Measurements from ENCODE around the gene SMAGP.
"Not testable (repeated sequence)": the region's sequence is repeated elsewhere in the genome, so short reads cannot be mapped to it uniquely, and the experiment has no call there.

Gene SMAGP

GRCh38 chr12:51264297-51264696, 5.9 kb downstream of the SMAGP start:
- DNase-seq (ENCODE audit: low spot score): no peak

GRCh38 chr12:51263341-51263740, 6.9 kb downstream of the SMAGP start:
- DNase-seq (ENCODE audit: low spot score): no peak

GRCh38 chr12:51262758-51263177, 7.4 kb downstream of the SMAGP start:
- DNase-seq (ENCODE audit: low spot score): peak; percentile 71

GRCh38 chr12:51259600-51259999, 10.6 kb downstream of the SMAGP start:
- not testable (repeated sequence) for DNase-seq (ENCODE audit: low spot score)

- no peak for DNase-seq (ENCODE audit: low spot score)
Observed at GRCh38 chr12:51254536-51254935, 15.7 kb downstream of the SMAGP start.

GRCh38 chr12:51253276-51253675, 16.9 kb downstream of the SMAGP start:
- no peak for DNase-seq (ENCODE audit: low spot score)

GRCh38 chr12:51247523-51248206, 22.6 kb downstream of the SMAGP start:
- DNase-seq (ENCODE audit: low spot score): no peak

- DNase-seq (ENCODE audit: low spot score): no peak
Observed at GRCh38 chr12:51246254-51246853, 23.9 kb downstream of the SMAGP start.

- no peak for DNase-seq (ENCODE audit: low spot score)
Observed at GRCh38 chr12:51245476-51246253, 24.6 kb downstream of the SMAGP start.

- no peak for DNase-seq (ENCODE audit: low spot score)
Observed at GRCh38 chr12:51244269-51244668, 25.9 kb downstream of the SMAGP start.

- DNase-seq (ENCODE audit: low spot score): no peak
Observed at GRCh38 chr12:51242876-51243275, 27.3 kb downstream of the SMAGP start.

- no peak for DNase-seq (ENCODE audit: low spot score)
Observed at GRCh38 chr12:51242120-51242519, 28.1 kb downstream of the SMAGP start.

GRCh38 chr12:51240971-51241370, 29.2 kb downstream of the SMAGP start:
- no peak for DNase-seq (ENCODE audit: low spot score)

GRCh38 chr12:51238510-51239334, 31.5 kb downstream of the SMAGP start, which contains the start of gene DAZAP2:
Gene DAZAP2, plus strand, starts transcription at chr12:51238826. Its CDS starts 82 bp downstream, at chr12:51238908.
- DNase-seq (ENCODE audit: low spot score): peak; percentile 99

GRCh38 chr12:51238037-51238509, 32.1 kb downstream of the SMAGP start:
- no peak for DNase-seq (ENCODE audit: low spot score)

GRCh38 chr12:51234530-51234929, 35.7 kb downstream of the SMAGP start:
- DNase-seq (ENCODE audit: low spot score): no peak

- no peak for DNase-seq (ENCODE audit: low spot score)
Observed at GRCh38 chr12:51232642-51233041, 37.6 kb downstream of the SMAGP start.

GRCh38 chr12:51229116-51229809, 41.0 kb downstream of the SMAGP start:
- no peak for DNase-seq (ENCODE audit: low spot score)

GRCh38 chr12:51227962-51228361, 42.3 kb downstream of the SMAGP start:
- no peak for DNase-seq (ENCODE audit: low spot score)

GRCh38 chr12:51227112-51227511, 43.1 kb downstream of the SMAGP start:
- DNase-seq (ENCODE audit: low spot score): not testable (repeated sequence)

GRCh38 chr12:51225771-51226170, 44.4 kb downstream of the SMAGP start:
- no peak for DNase-seq (ENCODE audit: low spot score)

All from LoVo (cell line).